Endodermal cell (in vitro differentiated cells): ENCODE results near the gene RAB33A. TPM values are rescaled to one million over a fixed set of nuclear protein-coding genes. Genes with fewer than 3 reads are reported as not detected.

Experiments
- DNase-seq: peaks from one replicate; pipeline ENCODE4 v3.0.0-alpha.2; 2017
- H3K27ac ChIP-seq: 2 replicates; pipeline ENCODE4 v1.5.1; 2013; ENCODE audit warnings: mild to moderate bottlenecking, low read depth, low read length, moderate library complexity
- H3K27me3 ChIP-seq: 2 replicates; pipeline ENCODE4 v1.6.1; 2013; ENCODE audit warnings: mild to moderate bottlenecking, low read length, moderate library complexity; ENCODE audit not compliant: insufficient read depth, control insufficient read depth, poor library complexity, severe bottlenecking
- H3K36me3 ChIP-seq: 2 replicates; pipeline ENCODE4 v1.7.0; 2013; ENCODE audit warnings: mild to moderate bottlenecking, low read length, moderate library complexity; ENCODE audit not compliant: control insufficient read depth, insufficient read depth
- H3K4me1 ChIP-seq: one replicate; pipeline ENCODE4 v1.7.0; 2013; ENCODE audit warnings: low read length; ENCODE audit not compliant: control insufficient read depth, insufficient read depth
- H3K4me3 ChIP-seq: 2 replicates; pipeline ENCODE4 v1.5.1; 2013; ENCODE audit warnings: mild to moderate bottlenecking, low read length, moderate library complexity
- H3K9ac ChIP-seq: 2 replicates; pipeline ENCODE4 v1.6.1; 2013; ENCODE audit warnings: mild to moderate bottlenecking, low read length, moderate library complexity; ENCODE audit not compliant: poor library complexity, severe bottlenecking; ENCODE audit errors: extremely low read depth
- H3K9me3 ChIP-seq: 2 replicates; pipeline ENCODE4 v1.6.1; 2013; ENCODE audit warnings: mild to moderate bottlenecking, low read length, moderate library complexity; ENCODE audit not compliant: control insufficient read depth
- H3K27ac Mint-ChIP-seq: 2 replicates; pipeline ENCODE4 v1.8.0; 2020; ENCODE audit warnings: mixed read lengths
- H3K27me3 Mint-ChIP-seq: 2 replicates; pipeline ENCODE4 v1.8.0; 2021; ENCODE audit warnings: mild to moderate bottlenecking, mixed read lengths; ENCODE audit not compliant: insufficient read depth
- H3K36me3 Mint-ChIP-seq: 2 replicates; pipeline ENCODE4 v1.8.0; 2020; ENCODE audit warnings: low read depth, mixed read lengths
- H3K4me1 Mint-ChIP-seq: 2 replicates; pipeline ENCODE4 v1.8.0; 2020; ENCODE audit warnings: mixed read lengths
- H3K4me3 Mint-ChIP-seq: 2 replicates; pipeline ENCODE4 v1.8.0; 2020; ENCODE audit warnings: mild to moderate bottlenecking, moderate library complexity, mixed read lengths
- H3K9me3 Mint-ChIP-seq: 2 replicates; pipeline ENCODE4 v1.8.0; 2020; ENCODE audit warnings: mild to moderate bottlenecking, mixed read lengths
- CTCF ChIP-seq: fragments of 200-600 bp; sonication (generic); conservative IDR thresholded peaks from 2 replicates; pipeline ENCODE4 v1.5.0; 2021; ENCODE audit warnings: antibody characterized with exemption, mild to moderate bottlenecking
- WGBS, 2 experiments: methylation state at CpG; one replicate each; pipeline versions ENCODE4 v1.1.5 to v1.1.7; 2013; ENCODE audit warnings: missing lambda C conversion rate in 2 of 2, mixed read lengths in 1 of 2; ENCODE audit not compliant: insufficient coverage in 1 of 2, insufficient read length in 1 of 2; 5-methylcytosine and 5-hydroxymethylcytosine counted together
- total RNA-seq, 2 donors: library from RNA; stranded (reverse); fragmentation: NEBNext Ultra II Directional in 1 of 2; extraction: Animal tissue kit (Norgen Biotek cat#: 25700) in 1 of 2; gene quantifications; 2 replicates in 1 of 2; 3 replicates in 1 of 2; pipeline ENCODE4 v1.2.1, GENCODE V29; 2021

RAB33A gene
- total RNA-seq, 2 donors from 2014 or later = not detected

- no peak for TF ChIP-seq CTCF
- Mint-ChIP-seq H3K9me3 (peaks cover 50% of the 10 kb centered on the region), H3K36me3 (no peaks in the 10 kb centered on the region), H3K27ac (no peak overlapping the region), H3K4me3 (no peak overlapping the region), H3K27me3 (peaks cover 7% of the 10 kb centered on the region), H3K4me1 (no peaks in the 10 kb centered on the region)
- Histone ChIP-seq H3K36me3 (no peaks in the 10 kb centered on the region), H3K27ac (no peak overlapping the region), H3K4me1 (no peaks in the 10 kb centered on the region), H3K9ac (no peak overlapping the region), H3K9me3 (no peaks in the 10 kb centered on the region), H3K4me3 (no peak overlapping the region), H3K27me3 (no peaks in the 10 kb centered on the region)
- WGBS, 2 experiments = 83 to 92% methylated on average over 2 to 5 of the region's 7 CpGs
- no peak for DNase-seq
Measured at GRCh38 chrX:130179579-130180215, 7.9 kb downstream of the RAB33A start.

DNA sequence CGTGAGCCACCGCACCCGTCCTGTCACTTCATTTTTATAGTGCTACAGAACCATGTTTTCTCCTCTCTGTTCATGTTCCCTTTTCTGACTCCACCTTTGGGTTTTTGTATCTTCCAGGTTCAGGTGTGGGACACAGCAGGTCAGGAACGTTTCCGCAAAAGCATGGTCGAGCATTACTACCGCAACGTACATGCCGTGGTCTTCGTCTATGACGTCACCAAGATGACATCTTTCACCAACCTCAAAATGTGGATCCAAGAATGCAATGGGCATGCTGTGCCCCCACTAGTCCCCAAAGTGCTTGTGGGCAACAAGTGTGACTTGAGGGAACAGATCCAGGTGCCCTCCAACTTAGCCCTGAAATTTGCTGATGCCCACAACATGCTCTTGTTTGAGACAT lies 12.4 kb downstream of the RAB33A start:
- H3K27ac Mint-ChIP-seq = no peak overlapping the region
- 94% methylated on average over 11 of the region's 11 CpGs; no CpG with 5 or more reads in 1 of the 2 experiments for WGBS, 2 experiments
- no peaks in the 10 kb centered on the region for H3K4me1 Mint-ChIP-seq
- Histone ChIP-seq H3K36me3 (no peaks in the 10 kb centered on the region), H3K27me3 (no peaks in the 10 kb centered on the region), H3K27ac (no peak overlapping the region), H3K4me3 (no peak overlapping the region), H3K9ac (no peak overlapping the region), H3K4me1 (no peaks in the 10 kb centered on the region), H3K9me3 (no peaks in the 10 kb centered on the region)
- H3K27me3 Mint-ChIP-seq = peaks cover 4% of the 10 kb centered on the region
- peaks cover 52% of the 10 kb centered on the region for H3K9me3 Mint-ChIP-seq
- DNase-seq = no peak
- TF ChIP-seq CTCF = no peak
- H3K4me3 Mint-ChIP-seq = no peak overlapping the region
- no peaks in the 10 kb centered on the region for H3K36me3 Mint-ChIP-seq

GRCh38 chrX:130184857-130185256 lies 13.1 kb downstream of the RAB33A start:
- no peak overlapping the region for H3K27ac Mint-ChIP-seq
- WGBS, 2 experiments = 80% methylated on average over 2 of the region's 2 CpGs; no CpG with 5 or more reads in 1 of the 2 experiments
- no peak overlapping the region for H3K4me3 Mint-ChIP-seq
- H3K4me1 Mint-ChIP-seq = no peaks in the 10 kb centered on the region
- Histone ChIP-seq H3K4me3 (no peak overlapping the region), H3K27ac (no peak overlapping the region), H3K9me3 (no peaks in the 10 kb centered on the region), H3K36me3 (no peaks in the 10 kb centered on the region), H3K9ac (no peak overlapping the region), H3K27me3 (no peaks in the 10 kb centered on the region), H3K4me1 (no peaks in the 10 kb centered on the region)
- DNase-seq = no peak
- peaks cover 47% of the 10 kb centered on the region for H3K9me3 Mint-ChIP-seq
- no peaks in the 10 kb centered on the region for H3K36me3 Mint-ChIP-seq
- no peak for TF ChIP-seq CTCF
- H3K27me3 Mint-ChIP-seq = peaks cover 3% of the 10 kb centered on the region
